NCI-H774 (cell line): ENCODE results near the gene NOL4.
"Not testable (repeated sequence)": the region's sequence is repeated elsewhere in the genome, so short reads cannot be mapped to it uniquely, and the experiment has no call there.

ENCODE experiments used
- DNase-seq: peaks from one replicate; lab custom pipeline; 2025; lab: John Stamatoyannopoulos, UW

NOL4 gene, protein sequence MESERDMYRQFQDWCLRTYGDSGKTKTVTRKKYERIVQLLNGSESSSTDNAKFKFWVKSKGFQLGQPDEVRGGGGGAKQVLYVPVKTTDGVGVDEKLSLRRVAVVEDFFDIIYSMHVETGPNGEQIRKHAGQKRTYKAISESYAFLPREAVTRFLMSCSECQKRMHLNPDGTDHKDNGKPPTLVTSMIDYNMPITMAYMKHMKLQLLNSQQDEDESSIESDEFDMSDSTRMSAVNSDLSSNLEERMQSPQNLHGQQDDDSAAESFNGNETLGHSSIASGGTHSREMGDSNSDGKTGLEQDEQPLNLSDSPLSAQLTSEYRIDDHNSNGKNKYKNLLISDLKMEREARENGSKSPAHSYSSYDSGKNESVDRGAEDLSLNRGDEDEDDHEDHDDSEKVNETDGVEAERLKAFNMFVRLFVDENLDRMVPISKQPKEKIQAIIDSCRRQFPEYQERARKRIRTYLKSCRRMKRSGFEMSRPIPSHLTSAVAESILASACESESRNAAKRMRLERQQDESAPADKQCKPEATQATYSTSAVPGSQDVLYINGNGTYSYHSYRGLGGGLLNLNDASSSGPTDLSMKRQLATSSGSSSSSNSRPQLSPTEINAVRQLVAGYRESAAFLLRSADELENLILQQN

DNA sequence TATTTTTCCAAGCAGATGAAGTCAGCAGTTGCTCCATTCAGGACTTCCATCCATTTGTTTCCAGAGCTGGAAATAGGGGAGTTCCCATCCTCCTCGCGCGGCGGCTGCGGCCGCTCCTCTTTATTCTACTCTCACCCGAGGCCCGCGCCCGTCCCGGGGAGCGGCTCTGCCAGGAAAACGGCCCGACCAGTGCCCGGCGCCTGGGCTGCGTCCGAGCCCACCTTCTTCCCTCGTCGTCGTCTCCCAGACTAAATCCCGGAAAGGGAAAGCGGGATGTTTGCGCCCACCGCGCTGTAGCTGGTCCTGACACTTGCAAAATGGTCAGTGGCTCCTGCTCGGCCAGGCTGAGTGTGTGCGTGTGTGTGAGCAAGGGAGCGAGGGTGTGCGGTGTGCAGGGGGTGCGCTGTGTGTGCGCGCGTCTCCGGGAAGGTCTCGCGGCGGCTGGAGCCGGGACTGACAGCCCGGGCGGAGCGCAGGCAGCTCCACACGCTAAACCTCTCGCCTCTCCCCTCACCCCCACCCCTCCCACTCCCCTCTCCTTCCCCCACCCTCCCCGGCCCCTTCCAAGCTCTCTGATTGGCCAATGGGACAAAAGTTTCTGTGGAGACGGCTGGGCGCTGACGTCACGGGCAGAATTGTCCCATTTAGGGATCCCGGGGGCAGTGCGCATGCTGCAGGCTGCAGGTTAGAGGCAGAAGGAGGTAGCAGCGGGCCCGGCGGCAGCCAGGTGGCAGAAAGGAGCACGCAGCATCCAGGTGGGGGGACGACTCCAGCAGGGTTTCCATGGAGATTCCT is at the start of gene NOL4:
Gene NOL4, minus strand, starts transcription at position 491 of the 795 bp plus-strand sequence. CDS start 1,660 bp downstream, outside the sequence.
- peak; percentile 97 for DNase-seq

DNA sequence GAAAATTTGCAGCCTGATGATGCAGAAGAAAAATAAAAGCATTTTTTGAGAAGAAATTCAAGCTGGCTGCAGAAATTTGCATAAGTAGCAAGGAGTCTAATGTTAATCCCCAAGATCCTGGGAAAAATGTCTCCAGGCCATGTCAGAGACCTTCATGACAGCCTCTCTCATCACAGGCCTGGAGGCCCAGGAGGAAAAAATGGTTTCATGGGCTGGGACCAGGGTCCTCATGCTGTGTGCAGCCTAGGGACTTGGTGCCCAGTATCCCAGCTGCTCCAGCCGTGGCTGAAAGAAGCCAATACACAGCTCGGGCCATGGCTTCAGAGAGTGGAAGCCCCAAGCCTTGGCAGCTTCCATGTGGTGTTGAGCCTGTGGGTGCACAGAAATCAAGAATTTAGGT is 41.3 kb upstream of the NOL4 start:
- not testable (repeated sequence) for DNase-seq

DNA sequence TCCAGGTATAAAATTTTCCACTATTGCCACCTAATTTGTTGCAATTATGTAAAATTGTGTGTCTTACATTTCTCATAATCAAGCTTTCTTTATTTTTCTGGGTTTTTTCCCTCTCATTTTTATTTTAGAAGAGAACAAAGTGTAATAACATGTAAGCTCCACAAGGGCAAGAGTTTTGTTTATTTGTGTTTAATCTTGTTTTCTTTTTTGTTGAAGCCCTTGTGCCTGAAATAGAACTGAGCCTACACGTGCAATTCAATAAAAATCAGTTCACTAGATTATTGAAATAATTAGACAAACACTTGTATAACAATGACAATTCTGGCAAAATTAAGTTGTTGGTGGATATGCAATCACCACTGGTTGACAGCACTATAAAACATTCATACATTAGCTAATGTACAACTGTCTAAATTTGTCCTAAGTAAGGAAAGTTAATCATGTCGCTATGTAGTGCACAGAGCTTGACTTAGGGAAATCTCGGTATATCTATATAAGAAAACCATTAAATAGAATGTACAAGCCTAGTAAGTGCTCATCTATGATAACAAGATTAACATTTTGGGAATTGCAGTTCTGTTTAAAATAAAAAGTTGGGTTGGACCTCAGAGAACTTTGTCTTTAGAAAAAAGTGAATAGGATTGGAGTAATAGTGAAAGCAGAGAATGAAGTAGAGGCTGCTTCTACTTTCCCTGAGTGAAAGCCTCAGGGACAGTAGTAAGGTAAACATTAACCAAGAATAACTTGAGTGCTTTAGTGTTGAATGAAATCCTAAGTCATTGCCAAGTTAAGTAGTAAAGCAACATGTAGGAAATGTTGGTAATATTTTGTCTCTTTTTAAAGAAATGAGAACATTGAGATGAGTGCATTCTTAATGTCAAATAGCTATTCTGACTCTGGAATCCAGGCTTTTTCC is 37.4 kb upstream of the NOL4 start:
- no peak for DNase-seq

DNA sequence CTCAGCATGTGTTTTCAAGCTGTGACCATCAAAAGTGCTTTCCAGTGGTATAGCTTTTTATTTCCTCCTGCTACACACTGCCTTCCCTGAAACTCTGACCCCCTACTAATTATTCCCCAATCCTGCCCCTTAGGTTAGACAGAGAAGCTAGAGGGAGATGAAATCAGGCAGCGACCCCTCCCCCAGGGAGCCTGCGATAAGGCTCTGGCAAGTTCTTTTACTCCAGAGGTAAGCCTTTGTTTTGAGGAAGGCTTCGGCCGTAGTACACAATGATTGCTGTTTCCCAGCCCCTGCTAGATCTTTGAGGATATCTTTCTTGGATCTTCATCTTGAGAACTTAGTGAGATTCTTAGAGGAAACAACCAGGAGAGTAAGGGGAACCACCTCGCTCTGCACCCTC is 33.5 kb upstream of the NOL4 start:
- no peak for DNase-seq

DNA sequence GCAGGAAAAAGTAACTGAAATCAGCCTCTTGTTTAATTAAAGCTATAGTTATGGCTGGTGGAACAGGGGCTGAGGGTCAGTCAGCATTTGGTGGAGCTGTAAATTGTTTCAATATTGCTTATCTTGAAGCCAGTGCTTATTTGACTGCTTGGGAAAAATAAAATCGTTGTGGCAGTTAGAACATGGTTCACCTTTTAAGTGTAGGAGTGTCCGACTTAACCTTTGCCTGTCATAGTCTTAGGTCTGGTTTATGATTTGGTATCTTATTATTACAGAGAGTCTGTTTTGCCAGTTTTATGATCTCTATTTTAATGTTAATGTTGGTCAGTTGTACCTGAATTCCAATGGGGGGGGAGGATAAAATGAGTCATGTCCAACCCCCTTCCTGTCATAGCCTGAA is 27.2 kb upstream of the NOL4 start:
- DNase-seq = no peak

DNA sequence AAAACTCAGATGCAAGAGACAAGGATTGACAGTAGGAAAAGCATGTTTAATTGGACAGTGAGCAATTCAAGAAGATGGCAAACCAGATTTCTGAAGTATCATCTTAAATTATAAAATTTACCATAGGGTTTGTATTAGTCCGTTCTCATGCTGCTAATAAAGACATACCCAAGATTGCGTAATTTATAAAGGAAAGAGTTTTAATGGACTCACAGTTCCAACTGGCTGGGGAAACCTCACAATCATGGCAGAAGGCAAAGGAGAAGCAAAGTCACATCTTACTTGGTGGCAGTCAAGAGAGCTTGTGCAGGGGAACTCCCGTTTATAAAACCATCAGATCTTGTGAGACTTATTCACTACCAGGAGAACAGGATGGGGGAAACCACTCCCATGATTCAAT is 24.0 kb upstream of the NOL4 start:
- no peak for DNase-seq

DNA sequence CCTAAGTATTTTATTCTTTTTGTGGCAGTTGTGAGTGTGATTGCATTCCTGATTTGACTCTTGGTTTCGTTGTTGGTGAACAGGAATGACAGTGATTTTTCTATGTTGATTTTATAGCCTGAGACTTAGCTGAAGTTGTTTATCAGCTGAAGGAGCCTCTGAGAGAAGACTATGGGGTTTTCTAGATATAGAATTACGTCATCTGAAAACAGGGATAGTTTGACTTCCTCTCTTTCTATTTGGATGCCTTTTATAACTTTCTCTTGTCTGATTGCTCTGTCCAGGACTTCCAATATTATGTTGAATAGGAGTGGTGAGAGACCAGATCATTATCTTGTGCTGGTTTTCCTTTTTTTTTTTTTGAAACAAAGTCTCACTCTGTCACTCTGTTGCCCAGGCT is 18.0 kb upstream of the NOL4 start:
- DNase-seq = no peak

DNA sequence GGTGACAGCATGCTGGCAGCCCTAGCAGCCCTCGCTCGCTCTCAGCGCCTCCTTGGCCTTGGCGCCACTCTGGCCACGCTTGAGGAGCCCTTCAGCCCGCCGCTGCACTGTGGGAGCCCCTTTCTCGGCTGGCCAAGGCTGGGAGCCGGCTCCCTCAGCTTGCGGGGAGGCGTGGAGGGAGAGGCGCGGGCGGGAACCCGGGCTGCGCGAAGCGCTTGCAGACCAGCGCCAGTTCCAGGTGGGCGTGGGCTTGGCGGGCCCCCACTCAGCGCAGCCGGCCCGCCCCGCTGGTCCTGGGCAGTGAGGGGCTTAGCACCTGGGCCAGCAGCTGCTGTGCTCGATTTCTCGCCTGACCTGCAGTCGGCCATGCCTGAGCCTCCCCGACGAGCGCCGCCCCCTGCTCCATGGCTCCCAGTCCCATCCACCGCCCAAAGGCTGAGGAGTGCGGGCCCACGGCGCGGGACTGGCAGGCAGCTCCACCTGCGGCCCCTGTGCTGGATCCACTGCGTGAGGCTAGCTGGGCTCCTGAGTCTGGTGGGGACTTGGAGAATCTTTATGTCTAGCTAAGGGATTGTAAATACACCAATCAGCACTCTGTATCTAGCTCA is 9.2 kb upstream of the NOL4 start:
- DNase-seq = not testable (repeated sequence)

DNA sequence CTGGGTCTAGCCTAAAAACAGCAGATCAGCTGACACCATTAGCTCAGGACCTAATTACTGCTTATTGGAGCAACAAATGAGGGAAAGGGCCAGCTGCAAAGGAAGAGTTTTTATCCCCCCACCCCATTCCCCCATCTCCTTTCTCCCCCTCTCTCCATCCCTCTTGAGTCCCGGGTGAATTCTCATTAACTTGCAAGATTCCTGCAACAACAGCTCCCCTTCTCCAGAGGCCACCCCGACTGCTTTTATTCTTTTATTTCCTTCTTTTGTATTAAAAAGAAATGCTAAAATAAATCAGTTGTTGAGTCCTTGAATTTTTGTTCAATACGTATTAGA is 473 bp upstream of the NOL4 start:
- no peak for DNase-seq

DNA sequence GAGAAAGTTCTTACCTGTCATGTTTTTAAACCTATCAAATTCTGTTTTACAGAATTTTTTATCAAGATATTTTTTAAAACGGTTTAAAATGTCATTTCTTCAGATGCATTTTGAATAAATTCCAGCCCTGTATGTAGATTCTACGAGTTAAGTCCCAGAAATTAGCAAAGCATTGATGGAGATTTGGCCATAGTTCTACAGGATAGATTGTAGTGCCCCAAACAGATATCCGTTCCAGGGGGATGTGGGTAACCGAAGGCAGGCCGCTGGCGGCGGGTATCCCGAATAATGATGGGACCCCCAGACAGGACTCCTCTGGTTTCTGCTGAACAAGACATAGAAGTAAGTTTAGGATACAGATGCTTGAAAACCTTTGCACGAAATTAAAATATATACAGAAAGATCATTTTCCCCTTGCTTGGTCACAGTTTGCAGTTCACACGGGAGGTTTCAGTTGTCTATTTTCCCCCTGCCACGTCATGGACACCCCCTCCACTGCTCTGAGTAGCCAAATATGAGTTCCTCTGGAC is 755 bp downstream of the NOL4 start:
- no peak for DNase-seq

DNA sequence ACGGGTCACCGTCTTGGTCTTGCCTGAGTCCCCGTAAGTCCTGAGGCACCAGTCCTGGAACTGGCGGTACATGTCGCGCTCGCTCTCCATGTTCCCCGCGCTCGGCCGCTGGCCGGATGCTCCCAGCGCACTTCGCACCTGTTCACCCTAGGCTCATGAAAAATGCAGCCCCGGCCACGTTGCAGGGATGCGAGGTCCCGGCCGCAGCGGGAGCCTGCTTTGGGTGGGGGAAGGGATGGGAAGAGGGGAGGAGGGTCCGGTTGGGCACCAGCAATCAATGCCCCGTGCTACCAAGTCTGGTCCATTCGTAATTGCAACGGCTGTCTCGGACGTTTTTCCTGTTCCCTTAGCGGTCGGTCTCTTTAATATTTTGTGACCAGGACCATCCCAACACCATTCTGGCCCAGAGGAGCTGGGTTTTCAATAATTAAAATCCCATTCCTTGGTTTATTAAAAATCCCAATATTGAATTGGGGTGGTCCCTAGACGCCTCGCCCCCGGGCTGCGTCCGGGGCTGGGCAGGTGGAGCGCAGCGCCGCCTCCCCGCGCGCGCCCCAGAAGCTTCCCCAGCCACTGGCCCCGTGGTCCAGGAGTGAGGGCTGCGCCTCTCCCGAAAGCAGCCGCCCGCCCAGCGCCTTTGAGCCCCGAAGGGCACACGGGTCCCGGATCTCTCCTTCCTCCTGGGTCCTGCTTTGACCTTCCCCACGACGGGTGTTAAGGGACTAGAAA is 1.4 kb downstream of the NOL4 start:
- DNase-seq = peak; percentile 72

DNA sequence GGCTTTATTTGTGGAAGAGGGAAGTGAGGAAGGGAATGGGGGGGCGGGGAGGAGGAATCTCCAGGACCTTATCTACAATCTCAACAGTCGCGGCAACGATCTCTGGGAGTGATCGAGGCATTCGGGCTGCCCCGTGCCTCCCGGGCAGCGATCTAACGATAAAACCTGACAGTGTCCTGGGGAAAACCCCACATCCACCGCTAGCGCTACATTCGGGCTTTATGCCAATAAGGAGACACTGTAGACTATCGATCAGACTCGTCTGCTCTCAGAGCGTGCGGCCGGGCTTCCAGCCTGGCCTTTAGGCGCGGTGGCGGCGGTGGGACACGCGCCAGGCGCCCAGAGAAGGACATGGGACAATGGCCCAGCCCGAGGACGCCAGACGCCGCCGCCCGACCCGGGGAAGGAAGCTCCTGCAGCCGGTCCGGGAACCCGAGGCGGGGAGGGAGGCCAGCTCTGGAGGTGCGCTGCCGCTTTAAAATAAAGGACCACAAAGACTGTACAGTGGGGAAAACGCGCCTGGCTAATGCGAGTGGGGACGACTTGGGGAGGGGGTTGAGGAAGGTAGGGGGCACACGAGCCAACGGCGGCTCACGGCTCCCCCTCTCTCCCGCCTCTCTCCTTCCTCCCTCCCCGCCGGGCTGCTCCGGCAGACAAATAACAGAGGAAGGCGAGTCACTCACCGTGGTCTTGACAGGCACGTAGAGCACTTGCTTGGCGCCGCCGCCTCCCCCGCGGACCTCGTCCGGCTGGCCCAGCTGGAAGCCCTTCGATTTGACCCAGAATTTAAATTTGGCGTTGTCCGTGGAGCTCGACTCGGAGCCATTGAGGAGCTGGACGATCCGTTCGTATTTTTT is 2.2 kb downstream of the NOL4 start:
- DNase-seq = peak; percentile 72

DNA sequence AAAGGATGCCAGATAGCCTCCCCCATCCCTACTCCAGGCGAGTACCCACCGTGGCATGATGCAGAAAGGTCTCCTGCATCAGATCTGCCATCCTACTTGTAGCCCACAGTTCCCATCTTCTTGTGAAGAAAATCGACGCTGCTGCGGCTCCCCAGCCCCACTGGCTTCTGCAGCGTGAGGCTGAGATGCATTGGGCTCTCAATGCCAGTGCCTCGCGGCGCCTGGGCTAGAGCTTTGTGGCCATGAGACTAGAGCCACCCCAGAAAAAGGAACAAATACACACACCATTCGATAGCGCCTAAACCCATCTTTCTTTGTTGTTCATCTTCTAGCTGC is 2.8 kb downstream of the NOL4 start:
- peak; percentile 24 for DNase-seq

DNA sequence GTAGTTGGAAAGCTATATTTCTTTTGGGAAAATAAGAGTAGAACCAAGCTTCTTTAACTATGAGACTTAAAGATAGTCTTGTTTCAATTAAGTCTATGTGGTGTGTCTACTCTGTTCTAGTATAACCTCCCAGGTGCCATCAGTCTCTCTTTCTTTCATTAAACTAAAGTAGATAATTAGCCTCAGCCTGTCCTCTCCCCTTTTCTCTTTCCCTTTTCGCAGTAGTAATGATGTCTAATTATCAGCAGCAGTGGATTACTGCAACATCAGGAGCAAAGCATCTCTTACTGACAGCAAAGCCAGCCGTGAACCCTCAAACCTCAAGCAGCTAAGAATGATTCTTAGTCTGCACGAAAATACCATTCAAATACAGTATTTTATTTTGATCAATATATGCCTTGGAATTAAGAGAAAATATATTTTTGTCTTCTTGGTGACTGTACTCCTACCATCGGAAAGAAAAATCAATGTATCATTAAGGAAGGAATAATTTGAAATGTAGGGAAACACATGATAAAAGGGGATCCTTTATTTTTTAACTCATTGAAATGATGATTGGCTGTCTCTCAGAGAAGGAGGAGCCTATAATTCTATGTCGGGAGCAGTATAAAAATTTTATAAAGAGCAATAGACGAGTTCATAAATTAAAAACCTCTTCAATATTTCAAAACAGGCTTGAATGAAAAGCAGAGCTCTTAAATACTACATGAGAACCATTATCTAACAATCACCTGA is 4.5 kb downstream of the NOL4 start:
- DNase-seq = no peak

DNA sequence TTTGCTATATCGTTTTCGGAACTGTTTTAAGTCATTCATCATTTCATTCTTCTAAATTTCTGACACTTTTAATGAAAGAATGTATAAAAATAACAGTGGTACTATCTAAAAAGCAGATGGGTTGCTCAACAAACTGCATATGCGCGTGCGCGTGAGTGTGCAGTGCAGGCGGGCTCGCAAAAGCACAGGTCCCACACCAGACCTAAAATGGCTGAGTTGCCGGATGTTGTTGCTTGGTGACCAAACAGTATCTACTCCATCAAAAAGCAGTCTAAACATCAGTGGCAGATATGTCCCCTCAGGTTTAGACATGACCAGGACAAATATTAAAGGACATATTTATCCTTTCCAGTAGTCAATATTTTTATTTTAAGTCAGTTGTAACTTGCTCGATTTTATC is 5.1 kb downstream of the NOL4 start:
- peak; percentile 80 for DNase-seq

DNA sequence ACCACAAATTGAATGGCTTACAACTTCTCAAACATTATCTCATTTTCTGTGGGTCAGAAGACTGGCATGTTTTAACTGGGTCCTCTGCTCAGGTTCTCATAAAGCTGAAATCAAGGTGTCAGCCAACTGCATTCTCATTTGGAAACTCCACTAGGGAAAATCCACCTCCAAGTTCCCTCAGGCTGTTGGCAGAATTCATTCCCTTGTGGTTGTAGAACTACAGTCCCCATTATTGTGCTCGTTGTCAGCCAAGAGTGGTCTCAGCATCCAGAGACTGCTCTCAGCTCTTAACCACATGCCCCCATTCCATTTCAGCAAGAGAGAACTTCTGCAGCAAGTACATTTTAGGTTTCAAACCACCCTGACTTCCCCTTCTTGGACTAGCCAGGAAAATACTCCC is 12.2 kb downstream of the NOL4 start:
- DNase-seq = no peak

DNA sequence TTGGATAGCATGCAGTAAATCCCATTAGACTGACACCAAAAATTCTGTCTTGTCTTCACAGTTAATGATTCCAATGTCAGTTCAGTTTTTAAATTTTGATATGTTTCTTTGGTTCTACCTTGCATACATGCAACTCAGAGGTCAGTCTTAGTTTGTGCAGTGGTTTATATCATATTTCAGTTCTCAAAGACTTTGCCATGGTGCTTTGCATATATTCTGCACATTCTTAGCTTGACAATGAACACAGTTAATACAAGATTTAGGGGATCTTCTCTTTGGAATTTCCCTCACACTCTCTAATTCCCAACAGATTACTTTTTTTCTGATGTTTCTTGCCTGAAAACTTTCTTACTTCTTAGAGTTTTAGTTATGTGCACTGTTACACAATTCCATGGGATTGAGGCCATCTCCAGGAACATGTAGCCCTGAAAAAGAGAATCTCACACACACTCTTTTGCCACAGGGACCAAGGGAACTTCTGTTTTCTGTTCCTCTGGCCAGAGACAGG is 17.3 kb downstream of the NOL4 start:
- no peak for DNase-seq

DNA sequence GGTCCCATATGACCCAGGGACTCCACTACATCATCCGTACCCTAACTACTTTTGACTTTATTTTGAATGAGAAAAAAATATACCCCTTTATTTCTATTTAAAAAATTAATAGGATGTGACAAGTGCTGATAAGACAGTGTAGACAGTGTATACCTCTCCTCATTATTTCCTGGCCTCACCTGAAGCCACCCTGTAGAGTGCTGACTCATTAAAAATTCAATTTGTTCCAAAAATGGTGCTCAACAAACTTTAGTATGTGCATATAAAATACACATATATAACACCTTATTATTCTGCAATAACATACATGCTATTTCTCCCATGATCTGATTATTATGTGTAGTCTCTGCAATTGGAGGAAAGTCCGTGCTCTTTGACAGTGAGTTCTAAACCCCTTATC is 20.8 kb downstream of the NOL4 start:
- DNase-seq = no peak

DNA sequence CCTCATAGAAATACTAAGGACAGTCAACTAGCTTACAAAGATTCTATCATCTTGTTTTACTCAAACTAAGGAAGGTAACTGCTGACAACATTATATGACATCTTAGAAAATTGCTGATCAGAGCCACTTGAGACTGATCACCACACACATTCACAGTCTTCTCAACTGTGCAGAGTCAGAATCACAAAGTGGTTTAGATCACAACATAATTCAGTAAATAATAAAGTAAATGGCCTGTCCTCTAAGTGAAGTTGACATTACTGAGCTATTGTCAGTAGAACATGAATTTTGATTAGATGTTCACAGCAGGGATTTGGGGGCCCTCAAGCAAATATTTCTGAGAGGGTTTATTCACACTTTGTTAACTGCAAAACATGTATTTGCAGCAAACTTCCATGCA is 28.5 kb downstream of the NOL4 start:
- DNase-seq = no peak
